Fibroblast of the aortic adventitia (primary cell): ENCODE data around the gene PLD1. TPM values are rescaled to one million over a fixed set of nuclear protein-coding genes. Genes with fewer than 3 reads are reported as not detected.
A peak's percentile ranks its signal among the peaks of the same experiment; 100 is the strongest.

Experiments
- DNase-seq: peaks from one replicate; pipeline ENCODE4 v3.0.0-alpha.2; 2010; ENCODE audit warnings: low read depth
- H3K4me3 ChIP-seq: 2 replicates; pipeline ENCODE4 v1.5.1; 2011; ENCODE audit warnings: low read depth, mild to moderate bottlenecking, control low read depth, low read length, moderate library complexity
- total RNA-seq: library from RNA; depleted of rRNA; stranded (reverse); fragments of >200 nt; gene quantifications from 2 replicates; pipeline ENCODE4 v1.2.3, GENCODE V29; 2012; ENCODE audit warnings: low replicate concordance
- TF ChIP-seq, protein P1 (sequence below): IDR thresholded peaks from 2 replicates; pipeline ENCODE4 v1.5.1; 2011; ENCODE audit warnings: mild to moderate bottlenecking, low read length, control low read depth, inconsistent platforms; ENCODE audit not compliant: insufficient read depth

Gene PLD1
- total RNA-seq, 1 donor: 23.1 TPM

GRCh38 chr3:171837698-171838097, 27.4 kb upstream of the PLD1 start:
- DNase-seq: no peak
- H3K4me3 ChIP-seq: no peak overlapping the region
- TF ChIP-seq, protein P1, sequence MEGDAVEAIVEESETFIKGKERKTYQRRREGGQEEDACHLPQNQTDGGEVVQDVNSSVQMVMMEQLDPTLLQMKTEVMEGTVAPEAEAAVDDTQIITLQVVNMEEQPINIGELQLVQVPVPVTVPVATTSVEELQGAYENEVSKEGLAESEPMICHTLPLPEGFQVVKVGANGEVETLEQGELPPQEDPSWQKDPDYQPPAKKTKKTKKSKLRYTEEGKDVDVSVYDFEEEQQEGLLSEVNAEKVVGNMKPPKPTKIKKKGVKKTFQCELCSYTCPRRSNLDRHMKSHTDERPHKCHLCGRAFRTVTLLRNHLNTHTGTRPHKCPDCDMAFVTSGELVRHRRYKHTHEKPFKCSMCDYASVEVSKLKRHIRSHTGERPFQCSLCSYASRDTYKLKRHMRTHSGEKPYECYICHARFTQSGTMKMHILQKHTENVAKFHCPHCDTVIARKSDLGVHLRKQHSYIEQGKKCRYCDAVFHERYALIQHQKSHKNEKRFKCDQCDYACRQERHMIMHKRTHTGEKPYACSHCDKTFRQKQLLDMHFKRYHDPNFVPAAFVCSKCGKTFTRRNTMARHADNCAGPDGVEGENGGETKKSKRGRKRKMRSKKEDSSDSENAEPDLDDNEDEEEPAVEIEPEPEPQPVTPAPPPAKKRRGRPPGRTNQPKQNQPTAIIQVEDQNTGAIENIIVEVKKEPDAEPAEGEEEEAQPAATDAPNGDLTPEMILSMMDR: no peak

GRCh38 chr3:171836855-171837254, 26.6 kb upstream of the PLD1 start:
- no peak overlapping the region for H3K4me3 ChIP-seq
- no peak for DNase-seq
- TF ChIP-seq, protein P1: no peak

GRCh38 chr3:171835613-171836012, 25.3 kb upstream of the PLD1 start:
- no peak overlapping the region for H3K4me3 ChIP-seq
- TF ChIP-seq, protein P1: no peak
- DNase-seq: no peak

GRCh38 chr3:171835116-171835515, 24.8 kb upstream of the PLD1 start:
- no peak for DNase-seq
- H3K4me3 ChIP-seq: no peak overlapping the region
- TF ChIP-seq, protein P1: no peak

DNA sequence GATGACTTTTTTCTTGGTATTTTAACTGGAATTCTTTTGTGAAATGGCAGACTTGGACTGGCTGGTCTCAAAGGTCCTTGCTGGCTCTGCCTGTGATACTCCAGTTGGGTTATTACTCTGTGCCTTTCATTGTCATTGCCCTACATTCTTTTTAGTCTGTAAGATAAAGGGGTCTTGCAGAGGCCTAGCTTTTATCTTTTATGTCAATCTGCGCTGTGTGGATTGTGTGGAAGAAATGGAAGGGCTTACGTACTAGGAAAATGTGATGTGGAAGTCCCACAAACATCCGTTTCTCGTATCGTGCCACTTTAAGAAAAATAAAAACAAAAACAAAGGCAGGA, 24.1 kb upstream of the PLD1 start:
- DNase-seq: no peak
- TF ChIP-seq, protein P1: no peak
- no peak overlapping the region for H3K4me3 ChIP-seq

DNA sequence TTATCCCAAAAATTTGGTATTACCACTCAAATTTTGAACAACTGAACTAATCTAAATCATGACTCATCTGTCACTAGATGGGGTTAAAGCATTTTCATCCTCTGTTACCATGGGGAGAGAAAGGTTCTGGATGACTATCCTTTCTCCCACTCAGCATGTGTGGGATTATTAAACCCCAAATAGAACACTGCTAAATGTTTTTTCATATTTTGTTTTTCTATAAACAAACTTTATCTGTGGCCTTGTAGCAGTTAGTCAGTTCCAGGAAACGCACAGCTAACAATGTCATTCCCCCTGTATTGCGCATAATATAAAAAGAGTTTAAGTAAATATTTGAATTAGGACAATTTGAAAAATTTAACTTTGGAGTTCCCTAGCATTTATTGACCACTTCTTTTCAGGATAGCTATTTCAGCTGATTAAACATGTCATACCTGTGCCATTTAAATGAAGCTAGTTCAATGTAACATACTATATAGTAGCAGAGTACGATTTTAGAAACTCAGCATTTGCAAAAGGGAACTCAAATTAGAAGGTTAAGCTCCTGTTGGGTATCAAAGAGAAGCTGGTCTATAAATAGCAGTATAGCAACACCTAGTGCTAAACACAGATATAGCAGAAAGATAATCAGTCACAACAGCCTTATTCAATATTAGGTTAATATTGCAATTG, 23.6 kb upstream of the PLD1 start:
- peak; percentile 74 for DNase-seq
- no peak overlapping the region for H3K4me3 ChIP-seq
- TF ChIP-seq, protein P1: peak; percentile 49

GRCh38 chr3:171832989-171833388, 22.7 kb upstream of the PLD1 start:
- H3K4me3 ChIP-seq: no peak overlapping the region
- DNase-seq: no peak
- TF ChIP-seq, protein P1: no peak
